ENCODE data around the gene ZNF672. TPM values are rescaled to one million over a fixed set of nuclear protein-coding genes. Genes with fewer than 3 reads are reported as not detected.

Gene ZNF672
- total and polyA plus RNA-seq, 2 of the 13 experiments (the other 11 are each of a cell fraction or from before 2014, with no cell fraction given): 17.2 to 22.9 TPM

GRCh38 chr1:248872752-248873408 is 34.9 kb downstream of the ZNF672 start (continued):
- TF ChIP-seq THYN1 (CRISPR knock-in tag; IDR thresholded peaks at IDR 0.05; ENCODE audit: borderline replicate concordance, low read depth): no peak
- no peak for TF ChIP-seq TARDBP (CRISPR knock-in tag; IDR thresholded peaks at IDR 0.05)
- no peak for TF ChIP-seq TAF1 (CRISPR knock-in tag; IDR thresholded peaks at IDR 0.05)
- peak; percentile 79 for TF ChIP-seq ZFY (CRISPR knock-in tag; IDR thresholded peaks at IDR 0.05)
- TF ChIP-seq NCOA5 (CRISPR knock-in tag; IDR thresholded peaks at IDR 0.05): no peak
- TF ChIP-seq ZNF850 (CRISPR knock-in tag; conservative IDR thresholded peaks at IDR 0.05): 0 out of 2 replicates have a peak, but pooled peaks have one; percentile 27
- TF ChIP-seq TBL1XR1 (IDR thresholded peaks at IDR 0.05; ENCODE audit: borderline replicate concordance, low read length, partially characterized antibody): no peak
- TF ChIP-seq POLR2AphosphoS5 (IDR thresholded peaks at IDR 0.05; ENCODE audit: low read depth, low read length): no peak
- TF ChIP-seq ZNF577 (CRISPR knock-in tag; IDR thresholded peaks at IDR 0.05; ENCODE audit: borderline replicate concordance, low read depth): no peak
- TF ChIP-seq FUBP1 (CRISPR knock-in tag; IDR thresholded peaks at IDR 0.05; ENCODE audit: borderline replicate concordance): no peak
- no peak for TF ChIP-seq HNRNPUL1 (IDR thresholded peaks at IDR 0.05; ENCODE audit: low read depth, low read length)
- TF ChIP-seq GATA4 (IDR thresholded peaks at IDR 0.05; ENCODE audit: borderline replicate concordance, low read depth): 0 out of 2 replicates have a peak, but pooled peaks have one; percentile 13
- no peak for TF ChIP-seq ZBTB4 (CRISPR knock-in tag; IDR thresholded peaks at IDR 0.05; ENCODE audit: borderline replicate concordance)
- no peak for TF ChIP-seq ZNF550 (CRISPR knock-in tag; IDR thresholded peaks at IDR 0.05; ENCODE audit: borderline replicate concordance)
- 0 out of 2 replicates have a peak, but pooled peaks have one; percentile 34 for TF ChIP-seq THAP7 (CRISPR knock-in tag; IDR thresholded peaks at IDR 0.05)
- no peak for TF ChIP-seq ZNF329 (CRISPR knock-in tag; IDR thresholded peaks at IDR 0.05; ENCODE audit: low read depth)
- TF ChIP-seq LRRFIP1 (CRISPR knock-in tag; conservative IDR thresholded peaks at IDR 0.05): no peak
- TF ChIP-seq SNAPC2 (CRISPR knock-in tag; IDR thresholded peaks at IDR 0.05): no peak
- TF ChIP-seq NR0B2 (CRISPR knock-in tag; IDR thresholded peaks at IDR 0.05): no peak
- no peak for TF ChIP-seq SP4 (CRISPR knock-in tag; IDR thresholded peaks at IDR 0.05)
- no peak for TF ChIP-seq TEAD3 (CRISPR knock-in tag; optimal IDR thresholded peaks at IDR 0.05; ENCODE audit: borderline replicate concordance)

All from HepG2 (cell line).